Loucy (cell line): Measurements from ENCODE around the gene PDRG1.

ENCODE experiments used
- CTCF ChIP-seq: fragments of 200-600 bp; sonication (generic); conservative IDR thresholded peaks from 2 replicates; pipeline ENCODE4 v1.5.1; 2014; ENCODE audit warnings: mild to moderate bottlenecking, antibody characterized with exemption, low read length
- EZH2phosphoT487 ChIP-seq: fragments of 200-600 bp; IDR thresholded peaks from 2 replicates; pipeline ENCODE4 v1.6.1; 2018; ENCODE audit warnings: antibody characterized with exemption, mild to moderate bottlenecking, moderate library complexity, borderline replicate concordance

GRCh38 chr20:31910071-31910803 lies 41.6 kb downstream of the PDRG1 start:
- no peak for TF ChIP-seq CTCF
- TF ChIP-seq EZH2phosphoT487 = no peak
